Upper lobe of left lung (tissue), 6 donors: ENCODE data around the gene DSCAM. TPM values are rescaled to one million over a fixed set of nuclear protein-coding genes. Genes with fewer than 3 reads are reported as not detected.

Experiments used
- ATAC-seq, 2 donors: fragments of 200-7000 bp; cut with Tn5 transposase; one replicate each; pipeline ENCODE4 v1.9.1; 2022; ENCODE audit warnings: mild to moderate bottlenecking in 2 of 2, moderate library complexity in 2 of 2; ENCODE audit not compliant: low FRiP score in 2 of 2
- DNase-seq, 2 donors: peaks; one replicate each; pipeline ENCODE4 v3.0.0-alpha.2; 2019 to 2020
- H3K27ac ChIP-seq, 4 donors: fragments of 200-600 bp; sonication (generic); one replicate each; pipeline ENCODE4 v1.5.1; 2016 to 2019
- H3K27me3 ChIP-seq, 4 donors: fragments of 200-600 bp; sonication (generic); one replicate each; pipeline ENCODE4 v1.5.1; 2017 to 2019
- H3K36me3 ChIP-seq, 4 donors: fragments of 200-600 bp; sonication (generic); one replicate each; pipeline ENCODE4 v1.5.1; 2016 to 2019
- H3K4me1 ChIP-seq, 4 donors: fragments of 200-600 bp; sonication (generic); one replicate each; pipeline ENCODE4 v1.5.1; 2018 to 2019
- H3K4me3 ChIP-seq, 4 donors: fragments of 200-600 bp; sonication (generic); one replicate each; pipeline ENCODE4 v1.5.1; 2017 to 2019; ENCODE audit warnings: mild to moderate bottlenecking in 2 of 4, moderate library complexity in 1 of 4
- H3K9me3 ChIP-seq, 4 donors: fragments of 200-600 bp; sonication (generic); one replicate each; pipeline ENCODE4 v1.5.1; 2018 to 2019
- EP300 ChIP-seq, 4 donors: sonication (generic); formaldehyde crosslinking; IDR thresholded peaks; one replicate each; pipeline ENCODE4 v1.5.1; 2017; ENCODE audit warnings: antibody characterized with exemption in 4 of 4, control low read depth in 2 of 4
- POLR2A ChIP-seq, 4 donors: fragments of 450-650 bp; IDR thresholded peaks; one replicate each; pipeline ENCODE4 v1.5.1; 2016 to 2017; ENCODE audit warnings: antibody characterized with exemption in 4 of 4, mild to moderate bottlenecking in 2 of 4
- POLR2AphosphoS5 ChIP-seq, 2 donors: sonication (generic); formaldehyde crosslinking; IDR thresholded peaks; one replicate each; pipeline ENCODE4 v1.5.1; 2017; ENCODE audit warnings: antibody characterized with exemption in 2 of 2
- WGBS, 2 donors: methylation state at CpG; one replicate each; pipeline ENCODE4 v1.1.5; 2017 to 2018; 5-methylcytosine and 5-hydroxymethylcytosine counted together
- total RNA-seq, 6 donors: library from RNA; depleted of rRNA in 4 of 6; stranded (reverse); fragments of >200 nt in 4 of 6; gene quantifications; one replicate each; pipeline versions ENCODE4 v1.1.0 to v1.2.1, GENCODE V29; 2016 to 2021
- TF ChIP-seq, protein P1 (sequence below), 6 experiments: fragments of 450-650 bp in 4 of 6; fragments of 200-600 bp in 2 of 6; sonication (generic) in 2 of 6; IDR thresholded peaks; one replicate each; pipeline ENCODE4 v1.5.1; 2016 to 2019; ENCODE audit warnings: antibody characterized with exemption in 6 of 6
- donor health status: DM: no; HTN: no; CAD: no; lungs with moderate emphysema.
- donor health status: DM: no; HTN: yes; CAD: no; lungs with severe emphysema.

The DSCAM gene
- total RNA-seq, 6 donors from 2014 or later: under 0.01 to 0.61 (median 0.26) TPM; not detected in 1

DNA sequence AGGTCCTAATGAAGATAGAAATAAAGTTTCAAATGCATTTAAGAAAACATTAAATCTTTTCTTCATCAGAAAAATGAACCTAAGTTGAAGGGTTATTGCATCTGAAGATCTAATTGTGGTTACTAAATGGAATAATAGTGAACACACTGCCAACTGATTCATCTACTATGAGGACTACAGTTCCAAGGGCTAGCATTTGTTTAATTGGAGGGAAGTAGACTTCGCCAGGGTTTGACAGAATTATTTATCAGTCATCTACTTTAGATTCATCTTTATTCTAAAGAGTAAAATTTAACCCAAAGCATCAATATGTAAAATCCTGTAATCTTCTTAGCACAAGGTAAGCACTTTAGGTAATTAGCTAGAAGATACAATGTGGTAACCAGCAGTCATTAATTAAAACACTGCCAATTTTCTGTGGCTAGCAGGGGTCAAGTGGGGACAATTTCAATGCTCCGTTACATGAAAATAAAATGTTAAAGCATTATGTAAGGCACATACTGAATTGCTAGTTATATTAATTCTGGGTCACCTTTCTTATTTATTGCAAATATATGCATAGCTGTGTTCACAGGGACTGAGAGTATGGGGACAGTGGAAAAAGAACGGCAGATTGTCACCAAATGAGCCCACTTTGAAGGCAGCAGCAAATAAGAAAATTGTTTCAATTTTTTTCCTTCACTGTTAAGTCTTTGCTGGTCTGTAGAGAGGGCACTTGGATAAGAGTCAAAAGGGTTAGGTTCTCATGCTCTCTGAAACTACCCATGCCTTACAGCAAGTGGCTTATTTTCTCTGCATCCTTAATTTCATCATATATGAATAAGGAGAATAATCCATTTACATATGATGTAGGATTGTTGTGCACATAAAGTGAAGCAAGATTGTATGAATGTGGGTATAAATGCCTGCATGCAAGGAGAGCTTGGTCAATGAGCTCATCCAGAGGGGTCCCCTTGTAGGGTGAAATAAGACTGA, 563.8 kb downstream of the DSCAM start:
- Histone ChIP-seq H3K27me3 (no peaks in the 10 kb centered on the region), H3K27ac (no peak overlapping the region), H3K36me3 (no peaks in the 10 kb centered on the region), H3K9me3 (no peaks in the 10 kb centered on the region), H3K4me1 (no peaks in the 10 kb centered on the region), H3K4me3 (no peak overlapping the region)
- no peak for DNase-seq
- 66 to 76% methylated on average over 3 of the region's 3 CpGs for WGBS, 2 donors
- ATAC-seq: no peak
- TF ChIP-seq POLR2A (IDR thresholded peaks at IDR 0.05) (no peak), POLR2AphosphoS5 (IDR thresholded peaks at IDR 0.05) (no peak), EP300 (IDR thresholded peaks at IDR 0.05) (no peak)
- TF ChIP-seq, protein P1, sequence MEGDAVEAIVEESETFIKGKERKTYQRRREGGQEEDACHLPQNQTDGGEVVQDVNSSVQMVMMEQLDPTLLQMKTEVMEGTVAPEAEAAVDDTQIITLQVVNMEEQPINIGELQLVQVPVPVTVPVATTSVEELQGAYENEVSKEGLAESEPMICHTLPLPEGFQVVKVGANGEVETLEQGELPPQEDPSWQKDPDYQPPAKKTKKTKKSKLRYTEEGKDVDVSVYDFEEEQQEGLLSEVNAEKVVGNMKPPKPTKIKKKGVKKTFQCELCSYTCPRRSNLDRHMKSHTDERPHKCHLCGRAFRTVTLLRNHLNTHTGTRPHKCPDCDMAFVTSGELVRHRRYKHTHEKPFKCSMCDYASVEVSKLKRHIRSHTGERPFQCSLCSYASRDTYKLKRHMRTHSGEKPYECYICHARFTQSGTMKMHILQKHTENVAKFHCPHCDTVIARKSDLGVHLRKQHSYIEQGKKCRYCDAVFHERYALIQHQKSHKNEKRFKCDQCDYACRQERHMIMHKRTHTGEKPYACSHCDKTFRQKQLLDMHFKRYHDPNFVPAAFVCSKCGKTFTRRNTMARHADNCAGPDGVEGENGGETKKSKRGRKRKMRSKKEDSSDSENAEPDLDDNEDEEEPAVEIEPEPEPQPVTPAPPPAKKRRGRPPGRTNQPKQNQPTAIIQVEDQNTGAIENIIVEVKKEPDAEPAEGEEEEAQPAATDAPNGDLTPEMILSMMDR (IDR thresholded peaks at IDR 0.05): no peak

DNA sequence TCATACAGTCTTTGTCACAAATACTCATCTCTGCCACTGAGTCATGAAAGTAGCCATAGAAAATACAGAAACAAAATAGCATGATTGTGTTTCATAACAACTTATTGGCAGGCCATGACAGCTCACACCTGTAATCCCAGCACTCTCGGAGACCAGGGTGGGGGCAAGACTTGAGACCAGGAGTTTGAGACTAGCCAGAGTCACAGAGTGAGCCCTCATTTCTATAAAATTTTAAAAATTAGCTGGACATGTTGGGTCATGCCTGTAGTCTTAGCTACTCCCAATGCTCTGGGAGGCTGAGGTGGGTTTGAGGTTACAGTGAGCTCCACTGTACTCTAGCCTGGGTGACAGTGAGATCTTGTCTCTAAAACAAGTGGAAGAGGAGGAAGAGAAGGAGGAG, 568.6 kb downstream of the DSCAM start:
- H3K27me3 ChIP-seq: no peaks in the 10 kb centered on the region
- ATAC-seq: no peak
- H3K9me3 ChIP-seq: no peaks in the 10 kb centered on the region
- H3K27ac ChIP-seq: no peak overlapping the region
- H3K4me3 ChIP-seq: no peak overlapping the region
- no peak for TF ChIP-seq POLR2AphosphoS5 (IDR thresholded peaks at IDR 0.05)
- TF ChIP-seq, protein P1 (IDR thresholded peaks at IDR 0.05): no peak
- no peak for TF ChIP-seq POLR2A (IDR thresholded peaks at IDR 0.05)
- TF ChIP-seq EP300 (IDR thresholded peaks at IDR 0.05): no peak
- no peaks in the 10 kb centered on the region for H3K4me1 ChIP-seq
- 91 to 100% methylated on average over 1 of the region's 1 CpG for WGBS, 2 donors
- no peaks in the 10 kb centered on the region for H3K36me3 ChIP-seq
- DNase-seq: no peak

DNA sequence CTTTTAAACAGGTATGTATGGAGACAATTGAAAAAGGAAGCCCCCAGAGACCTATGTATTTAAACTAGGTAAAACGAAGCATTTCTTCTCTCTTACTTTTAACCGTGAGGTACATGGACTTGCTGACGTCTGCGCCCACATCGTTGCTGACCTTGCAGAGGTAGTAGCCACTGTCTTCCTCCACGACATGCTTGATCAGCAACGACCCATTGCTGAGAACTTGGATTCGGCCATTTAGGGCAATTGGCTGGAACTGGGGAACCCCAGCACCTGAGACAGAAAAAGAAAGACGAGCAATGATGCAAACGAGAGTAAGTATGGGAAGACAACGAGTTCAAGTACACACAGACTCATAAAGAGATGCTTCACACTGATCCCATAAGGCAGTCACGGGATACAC, 571.0 kb downstream of the DSCAM start:
- no peak for ATAC-seq

DNA sequence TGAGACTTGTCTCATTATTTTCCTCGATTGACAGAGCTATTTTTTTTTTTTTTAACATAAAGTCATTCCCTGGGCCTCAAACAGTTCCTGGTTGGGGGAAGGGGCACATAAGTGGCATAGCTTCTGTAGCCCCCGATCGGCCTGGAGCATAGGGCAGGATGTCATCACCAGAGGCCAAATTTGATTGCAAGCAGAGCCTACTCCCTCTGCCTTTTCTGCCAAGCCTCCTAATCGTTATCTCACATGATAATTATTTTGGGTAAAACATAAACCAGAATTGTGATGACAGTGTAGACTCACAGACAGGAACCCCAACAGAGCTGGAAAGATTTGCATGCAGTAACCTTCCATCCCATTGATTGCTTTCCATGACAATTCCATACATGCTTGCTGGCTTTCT, 574.9 kb downstream of the DSCAM start:
- Histone ChIP-seq H3K9me3 (no peaks in the 10 kb centered on the region), H3K27ac (no peak overlapping the region), H3K27me3 (no peaks in the 10 kb centered on the region), H3K4me1 (no peaks in the 10 kb centered on the region), H3K36me3 (no peaks in the 10 kb centered on the region), H3K4me3 (no peak overlapping the region)
- no peak for ATAC-seq
- WGBS, 2 donors: 71 to 78% methylated on average over 4 of the region's 4 CpGs
- TF ChIP-seq POLR2A (IDR thresholded peaks at IDR 0.05): no peak
- TF ChIP-seq, protein P1 (IDR thresholded peaks at IDR 0.05): no peak
- TF ChIP-seq POLR2AphosphoS5 (IDR thresholded peaks at IDR 0.05): no peak
- no peak for TF ChIP-seq EP300 (IDR thresholded peaks at IDR 0.05)
- no peak for DNase-seq

More for the DNA sequence above, 571.0 kb downstream of the DSCAM start:
- WGBS, 2 donors: 81 to 86% methylated on average over 12 of the region's 12 CpGs
- no peak overlapping the region for H3K4me3 ChIP-seq
- no peaks in the 10 kb centered on the region for H3K36me3 ChIP-seq
- no peak overlapping the region for H3K27ac ChIP-seq
- no peaks in the 10 kb centered on the region for H3K27me3 ChIP-seq
- H3K4me1 ChIP-seq: no peaks in the 10 kb centered on the region
- TF ChIP-seq EP300 (IDR thresholded peaks at IDR 0.05) (no peak), POLR2A (IDR thresholded peaks at IDR 0.05) (no peak), POLR2AphosphoS5 (IDR thresholded peaks at IDR 0.05) (no peak)
- TF ChIP-seq, protein P1 (IDR thresholded peaks at IDR 0.05): no peak
- DNase-seq: no peak
- H3K9me3 ChIP-seq: no peaks in the 10 kb centered on the region
